Endothelial cell of hepatic sinusoid (primary cell): ENCODE data around the gene WASF1.

Experiments
- in situ Hi-C: cut with HindIII; loops from 2 replicates; pipeline ENCODE4 v1.10.0; 2017; ENCODE audit warnings: low sequenced_read_pairs

The WASF1 gene

GRCh38 chr6:110095101-110095500, 84.4 kb downstream of the WASF1 start:
- in situ Hi-C loops, result loop anchor here (5.0 kb wide), 1 partner anchor 33 kb away; no protein-coding TSS in a partner anchor

GRCh38 chr6:110093981-110094380, 85.5 kb downstream of the WASF1 start:
- in situ Hi-C loops, result no loop called here

- in situ Hi-C loops, result no loop called here
Observed at GRCh38 chr6:110090876-110091275, 88.6 kb downstream of the WASF1 start.

GRCh38 chr6:110089323-110089722, 90.1 kb downstream of the WASF1 start:
- in situ Hi-C loops, result no loop called here

GRCh38 chr6:110085285-110085684, 94.2 kb downstream of the WASF1 start:
- in situ Hi-C loops, result no loop called here

- in situ Hi-C loops, result no loop called here
Observed at GRCh38 chr6:110083875-110084585, 95.4 kb downstream of the WASF1 start.

- in situ Hi-C loops, result no loop called here
Observed at GRCh38 chr6:110075406-110075805, 104.1 kb downstream of the WASF1 start.

GRCh38 chr6:110073474-110073873, 106.0 kb downstream of the WASF1 start:
- in situ Hi-C loops, result loop anchor here (25.0 kb wide), 1 partner anchor 314 kb away; no protein-coding TSS in a partner anchor

GRCh38 chr6:110068592-110068967, 110.9 kb downstream of the WASF1 start:
- in situ Hi-C loops, result loop anchor here (25.0 kb wide), 1 partner anchor 319 kb away; no protein-coding TSS in a partner anchor

- in situ Hi-C loops, result loop anchor here (25.0 kb wide), 1 partner anchor 319 kb away; no protein-coding TSS in a partner anchor
Observed at GRCh38 chr6:110067837-110068591, 111.5 kb downstream of the WASF1 start.

- in situ Hi-C loops, result loop anchor here (5.0 to 25.0 kb wide), 2 partner anchors 32 to 322 kb away; no protein-coding TSS in a partner anchor
Observed at GRCh38 chr6:110064744-110065524, 114.5 kb downstream of the WASF1 start.

GRCh38 chr6:110063594-110064263, 115.7 kb downstream of the WASF1 start:
- in situ Hi-C loops, result loop anchor here (5.0 to 25.0 kb wide), 2 partner anchors 34 to 324 kb away; no protein-coding TSS in a partner anchor

GRCh38 chr6:110055387-110055735, 124.1 kb downstream of the WASF1 start:
- in situ Hi-C loops, result loop anchor here (25.0 kb wide), 1 partner anchor 332 kb away; no protein-coding TSS in a partner anchor

GRCh38 chr6:110054664-110055386, 124.6 kb downstream of the WASF1 start:
- in situ Hi-C loops, result loop anchor here (25.0 kb wide), 1 partner anchor 332 kb away; no protein-coding TSS in a partner anchor

GRCh38 chr6:110053395-110054240, 125.9 kb downstream of the WASF1 start:
- in situ Hi-C loops, result loop anchor here (25.0 kb wide), 1 partner anchor 334 kb away; no protein-coding TSS in a partner anchor

GRCh38 chr6:110050440-110050813, 129.0 kb downstream of the WASF1 start:
- in situ Hi-C loops, result loop anchor here (25.0 kb wide), 1 partner anchor 337 kb away; no protein-coding TSS in a partner anchor
